NCI-H446 treated with DMSO at 0.1 percent for 48 hours (cell line): ENCODE measurements around the gene MAPKAPK2.
"Not testable (repeated sequence)": the region's sequence is repeated elsewhere in the genome, so short reads cannot be mapped to it uniquely, and the experiment has no call there.

Experiments
- DNase-seq: peaks from one replicate; lab custom pipeline; 2025; lab: John Stamatoyannopoulos, UW

MAPKAPK2 gene

GRCh38 chr1:206778031-206778430, 93.3 kb downstream of the MAPKAPK2 start:
- no peak for DNase-seq

DNA sequence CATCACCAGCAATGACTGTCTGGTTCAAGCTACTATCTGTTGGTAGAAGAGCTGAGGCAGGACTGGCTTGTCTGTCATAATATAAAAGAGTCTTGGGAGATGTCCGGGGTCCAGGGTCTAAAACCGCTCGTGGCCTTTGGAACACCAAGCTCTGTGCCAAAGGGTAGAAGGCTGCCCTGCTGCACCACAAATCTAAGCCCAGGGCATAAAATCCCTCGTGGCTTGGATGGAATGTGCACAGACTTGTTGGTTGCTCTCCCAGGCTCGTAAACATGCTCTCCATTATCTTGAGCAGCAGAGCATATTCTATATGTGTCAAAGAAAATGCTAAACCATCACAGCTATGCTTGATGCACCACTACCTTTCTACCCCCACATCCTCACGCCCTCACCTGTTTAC, 94.2 kb downstream of the MAPKAPK2 start:
- not testable (repeated sequence) for DNase-seq

GRCh38 chr1:206779638-206780037, 94.9 kb downstream of the MAPKAPK2 start:
- no peak for DNase-seq

DNA sequence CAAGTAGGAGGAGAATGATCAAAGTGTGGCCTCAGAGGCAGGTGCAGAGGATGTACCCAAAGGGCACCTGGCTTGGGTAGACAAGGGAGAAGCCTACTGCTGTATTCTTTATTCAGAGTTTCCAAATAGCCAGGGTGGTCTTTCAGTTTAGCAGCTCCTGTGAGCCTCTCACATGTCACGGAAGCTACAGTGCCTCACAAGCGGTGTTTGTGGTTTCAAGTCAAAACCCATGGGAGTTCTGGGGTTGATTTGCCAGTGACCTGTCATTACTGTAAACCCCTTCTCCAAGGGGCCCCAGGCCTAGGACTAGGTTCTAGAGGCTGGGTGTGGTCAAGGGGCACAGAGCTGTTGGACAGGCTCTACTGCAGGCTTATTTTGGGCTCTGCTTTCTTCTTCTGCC, 97.7 kb downstream of the MAPKAPK2 start:
- DNase-seq: no peak

DNA sequence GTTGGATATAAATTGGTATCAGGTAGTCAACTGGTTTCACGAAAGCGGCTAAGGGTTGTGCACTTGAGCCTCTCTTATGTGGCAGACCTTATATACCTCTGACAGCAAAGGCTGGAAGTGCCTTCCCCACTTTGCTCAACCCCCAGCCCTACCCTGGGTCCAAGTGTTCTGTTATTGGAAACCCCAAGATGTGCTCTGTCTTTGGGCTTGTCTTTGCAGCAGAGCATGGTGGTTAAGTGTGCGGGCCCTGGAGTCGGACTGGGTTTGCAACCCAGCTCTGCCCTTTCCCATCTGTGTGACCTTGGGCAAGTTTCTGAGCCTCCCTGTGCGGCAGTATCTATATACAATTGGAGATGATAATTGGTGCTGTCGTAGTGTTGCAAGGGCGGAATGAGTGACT, 98.8 kb downstream of the MAPKAPK2 start:
- no peak for DNase-seq
